ENCODE measurements around the gene GPR156.

Gene GPR156

GRCh38 chr3:120204338-120204737 lies 80.7 kb downstream of the GPR156 start:
- TF ChIP-seq CTCF (IDR thresholded peaks at IDR 0.05; ENCODE audit: extremely low read depth, insufficient read depth, missing control alignments), result no peak
- DNase-seq (ENCODE audit: low spot score), result no peak
- in situ Hi-C loops (cut with MboI; ENCODE audit: low pct_unique_long_range_greater_than_20kb, low sequenced_read_pairs, unreplicated experiment), result no loop called here

GRCh38 chr3:120203621-120204020 lies 81.4 kb downstream of the GPR156 start:
- no peak for DNase-seq (ENCODE audit: low spot score)

GRCh38 chr3:120203016-120203415 lies 82.0 kb downstream of the GPR156 start:
- TF ChIP-seq CTCF (IDR thresholded peaks at IDR 0.05; ENCODE audit: extremely low read depth, insufficient read depth, missing control alignments), result no peak
- in situ Hi-C loops (cut with MboI; ENCODE audit: low pct_unique_long_range_greater_than_20kb, low sequenced_read_pairs, unreplicated experiment), result no loop called here
- no peak for DNase-seq (ENCODE audit: low spot score)

More at GRCh38 chr3:120203621-120204020, 81.4 kb downstream of the GPR156 start:
- TF ChIP-seq CTCF (IDR thresholded peaks at IDR 0.05; ENCODE audit: extremely low read depth, insufficient read depth, missing control alignments), result no peak
- in situ Hi-C loops (cut with MboI; ENCODE audit: low pct_unique_long_range_greater_than_20kb, low sequenced_read_pairs, unreplicated experiment), result no loop called here

- TF ChIP-seq CTCF (IDR thresholded peaks at IDR 0.05; ENCODE audit: extremely low read depth, insufficient read depth, missing control alignments), result no peak
- in situ Hi-C loops (cut with MboI; ENCODE audit: low pct_unique_long_range_greater_than_20kb, low sequenced_read_pairs, unreplicated experiment), result no loop called here
- DNase-seq (ENCODE audit: low spot score), result no peak
These were observed 82.7 kb downstream of the GPR156 start for GRCh38 chr3:120202363-120202762.

GRCh38 chr3:120200493-120201235 lies 84.4 kb downstream of the GPR156 start:
- in situ Hi-C loops (cut with MboI; ENCODE audit: low pct_unique_long_range_greater_than_20kb, low sequenced_read_pairs, unreplicated experiment), result no loop called here
- TF ChIP-seq CTCF (IDR thresholded peaks at IDR 0.05; ENCODE audit: extremely low read depth, insufficient read depth, missing control alignments), result no peak
- DNase-seq (ENCODE audit: low spot score), result no peak

DNA sequence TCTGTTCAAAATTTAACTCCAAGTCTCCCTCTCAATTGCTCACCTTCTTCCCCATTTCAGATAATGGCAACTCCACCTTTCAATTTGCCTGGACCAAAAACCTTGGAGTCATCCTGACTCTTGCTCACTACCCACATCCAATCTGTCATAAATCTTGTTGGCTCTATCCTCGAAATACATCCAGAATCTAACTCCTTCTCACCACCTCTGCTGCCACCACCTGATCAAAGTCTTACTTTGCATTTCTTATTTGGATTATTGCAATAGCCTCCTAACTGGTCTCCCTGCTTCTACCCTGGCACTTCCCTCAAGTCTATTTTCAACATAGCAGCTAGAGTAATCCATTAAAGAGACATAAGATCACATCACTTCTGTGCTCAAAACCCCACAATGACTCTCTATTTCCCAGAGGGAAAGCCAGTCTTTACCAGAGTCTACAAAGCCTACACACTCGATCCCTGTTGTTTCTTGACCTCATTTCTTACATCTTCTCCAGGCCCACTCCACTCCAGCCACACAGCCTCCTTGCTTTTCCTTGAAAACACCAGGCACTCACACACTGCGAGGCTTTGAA lies 86.6 kb downstream of the GPR156 start:
- peak; percentile 14 for DNase-seq (ENCODE audit: low spot score)
- TF ChIP-seq CTCF (IDR thresholded peaks at IDR 0.05; ENCODE audit: extremely low read depth, insufficient read depth, missing control alignments), result peak; percentile 45
- in situ Hi-C loops (cut with MboI; ENCODE audit: low pct_unique_long_range_greater_than_20kb, low sequenced_read_pairs, unreplicated experiment), result no loop called here
